Adipocyte (in vitro differentiated cells): ENCODE results near the gene TREML2.
A peak's percentile ranks its signal among the peaks of the same experiment; 100 is the strongest.

Experiments used
- DNase-seq: peaks from one replicate; pipeline ENCODE4 v3.0.0-alpha.2; 2015; ENCODE audit warnings: low read depth
- H3K27me3 ChIP-seq: replicated peaks from 2 replicates; pipeline ENCODE4 v1.7.0; 2013; ENCODE audit warnings: mild to moderate bottlenecking, low read length, moderate library complexity; ENCODE audit not compliant: control insufficient read depth, insufficient read depth
- H3K36me3 ChIP-seq: 2 replicates; pipeline ENCODE4 v1.7.0; 2013; ENCODE audit warnings: low read length, mild to moderate bottlenecking, moderate library complexity; ENCODE audit not compliant: control insufficient read depth, insufficient read depth, severe bottlenecking
- H3K4me1 ChIP-seq: 2 replicates; pipeline ENCODE4 v1.7.0; 2013; ENCODE audit warnings: mild to moderate bottlenecking, low read length, moderate library complexity; ENCODE audit not compliant: control insufficient read depth, insufficient read depth
- H3K4me3 ChIP-seq: 2 replicates; pipeline ENCODE4 v1.7.0; 2013; ENCODE audit warnings: mild to moderate bottlenecking, low read length, moderate library complexity
- H3K9ac ChIP-seq: 2 replicates; pipeline ENCODE4 v1.7.0; 2013; ENCODE audit warnings: mild to moderate bottlenecking, low read length, moderate library complexity
- H3K9me3 ChIP-seq: 2 replicates; pipeline ENCODE4 v1.7.0; 2013; ENCODE audit warnings: mild to moderate bottlenecking, low read length, moderate library complexity; ENCODE audit not compliant: control insufficient read depth

The TREML2 gene

GRCh38 chr6:41171908-41172307 lies 29.0 kb downstream of the TREML2 start:
- Histone ChIP-seq H3K9me3 (no peaks in the 10 kb centered on the region), H3K4me1 (no peaks in the 10 kb centered on the region)
- DNase-seq, result no peak

GRCh38 chr6:41170547-41171160 lies 30.3 kb downstream of the TREML2 start:
- H3K4me3 ChIP-seq, result no peak overlapping the region
- peaks cover 12% of the 10 kb centered on the region for H3K27me3 ChIP-seq
- H3K9ac ChIP-seq, result no peak overlapping the region
- no peaks in the 10 kb centered on the region for H3K36me3 ChIP-seq
- H3K9me3 ChIP-seq, result no peaks in the 10 kb centered on the region
- H3K4me1 ChIP-seq, result no peaks in the 10 kb centered on the region
- no peak for DNase-seq

More at GRCh38 chr6:41171908-41172307, 29.0 kb downstream of the TREML2 start:
- Histone ChIP-seq H3K9ac (no peak overlapping the region), H3K27me3 (peaks cover 21% of the 10 kb centered on the region), H3K4me3 (no peak overlapping the region), H3K36me3 (no peaks in the 10 kb centered on the region)

- DNase-seq, result peak; percentile 38
- H3K4me1 ChIP-seq, result no peaks in the 10 kb centered on the region
- H3K36me3 ChIP-seq, result no peaks in the 10 kb centered on the region
- no peak overlapping the region for H3K4me3 ChIP-seq
- no peak overlapping the region for H3K9ac ChIP-seq
- H3K27me3 ChIP-seq, result peaks cover 23% of the 10 kb centered on the region
- H3K9me3 ChIP-seq, result no peaks in the 10 kb centered on the region
These were observed 33.6 kb downstream of the TREML2 start for GRCh38 chr6:41167173-41167963.

GRCh38 chr6:41164551-41165120 lies 36.3 kb downstream of the TREML2 start:
- H3K9me3 ChIP-seq, result no peaks in the 10 kb centered on the region
- no peak overlapping the region for H3K4me3 ChIP-seq
- no peak overlapping the region for H3K9ac ChIP-seq
- no peaks in the 10 kb centered on the region for H3K36me3 ChIP-seq
- H3K4me1 ChIP-seq, result no peaks in the 10 kb centered on the region
- peaks cover 47% of the 10 kb centered on the region for H3K27me3 ChIP-seq
- no peak for DNase-seq

- no peaks in the 10 kb centered on the region for H3K9me3 ChIP-seq
- no peak overlapping the region for H3K9ac ChIP-seq
- H3K4me3 ChIP-seq, result no peak overlapping the region
- no peaks in the 10 kb centered on the region for H3K4me1 ChIP-seq
- DNase-seq, result no peak
- peaks cover 58% of the 10 kb centered on the region for H3K27me3 ChIP-seq
- H3K36me3 ChIP-seq, result no peaks in the 10 kb centered on the region
These were observed 37.6 kb downstream of the TREML2 start for GRCh38 chr6:41163419-41163717.

GRCh38 chr6:41162687-41163418 lies 38.1 kb downstream of the TREML2 start, which contains the start of gene TREM2:
Gene TREM2, minus strand, starts transcription at chr6:41163116. Its CDS starts 34 bp downstream, at chr6:41163082.
- H3K4me1 ChIP-seq, result no peaks in the 10 kb centered on the region
- no peak within 1 kb of the TSS for H3K4me3 ChIP-seq
- H3K27me3 ChIP-seq, result peaks cover 60% of the 10 kb centered on the region
- DNase-seq, result no peak
- no peaks in the 10 kb centered on the region for H3K9me3 ChIP-seq
- no peaks in the 10 kb centered on the region for H3K36me3 ChIP-seq
- H3K9ac ChIP-seq, result no peak within 1 kb of the TSS

GRCh38 chr6:41161851-41162552 lies 38.9 kb downstream of the TREML2 start:
- DNase-seq, result no peak
- Histone ChIP-seq H3K4me3 (no peak overlapping the region), H3K4me1 (no peaks in the 10 kb centered on the region), H3K9me3 (no peaks in the 10 kb centered on the region), H3K27me3 (peaks cover 59% of the 10 kb centered on the region), H3K36me3 (no peaks in the 10 kb centered on the region), H3K9ac (no peak overlapping the region)

GRCh38 chr6:41161380-41161779 lies 39.6 kb downstream of the TREML2 start:
- Histone ChIP-seq H3K27me3 (peaks cover 56% of the 10 kb centered on the region), H3K9ac (no peak overlapping the region), H3K36me3 (no peaks in the 10 kb centered on the region), H3K9me3 (no peaks in the 10 kb centered on the region), H3K4me1 (no peaks in the 10 kb centered on the region), H3K4me3 (no peak overlapping the region)
- DNase-seq, result no peak

GRCh38 chr6:41160933-41161332 lies 40.0 kb downstream of the TREML2 start:
- H3K4me3 ChIP-seq, result no peak overlapping the region
- H3K9me3 ChIP-seq, result no peaks in the 10 kb centered on the region
- no peaks in the 10 kb centered on the region for H3K36me3 ChIP-seq
- H3K9ac ChIP-seq, result no peak overlapping the region
- H3K27me3 ChIP-seq, result peaks cover 56% of the 10 kb centered on the region
- no peaks in the 10 kb centered on the region for H3K4me1 ChIP-seq
- DNase-seq, result no peak

GRCh38 chr6:41159415-41160082 lies 41.4 kb downstream of the TREML2 start:
- Histone ChIP-seq H3K36me3 (no peaks in the 10 kb centered on the region), H3K27me3 (peaks cover 57% of the 10 kb centered on the region), H3K9ac (no peak overlapping the region), H3K4me3 (no peak overlapping the region), H3K9me3 (no peaks in the 10 kb centered on the region), H3K4me1 (no peaks in the 10 kb centered on the region)
- peak; percentile 39 for DNase-seq
